HepG2 (cell line): ENCODE data around the gene TUBGCP5. TPM values are rescaled to one million over a fixed set of nuclear protein-coding genes. Genes with fewer than 3 reads are reported as not detected.

Experiments used
- ARID5B ChIP-seq: IDR thresholded peaks from 2 replicates; pipeline ENCODE4 v1.4.0; 2020; ENCODE audit warnings: mild to moderate bottlenecking, missing genetic modification reagents
- ERF ChIP-seq: IDR thresholded peaks from 2 replicates; pipeline ENCODE4 v1.6.1; 2018; ENCODE audit warnings: missing biosample characterization, missing genetic modification reagents
- ETV6 ChIP-seq: sonication (generic); formaldehyde crosslinking; conservative IDR thresholded peaks from 2 replicates; pipeline ENCODE4 v1.4.0; 2020; ENCODE audit warnings: missing genetic modification reagents
- FOXA3 ChIP-seq: IDR thresholded peaks from 2 replicates; pipeline ENCODE4 v1.6.1; 2016; ENCODE audit warnings: missing genetic modification reagents, missing compliant biosample characterization
- GPBP1L1 ChIP-seq: sonication (generic); formaldehyde crosslinking; IDR thresholded peaks from 2 replicates; pipeline ENCODE4 v1.5.0; 2020; ENCODE audit warnings: mild to moderate bottlenecking, missing genetic modification reagents
- SAP130 ChIP-seq: IDR thresholded peaks from 2 replicates; pipeline ENCODE4 v1.6.1; 2016; ENCODE audit warnings: low read depth
- SCMH1 ChIP-seq: sonication (generic); formaldehyde crosslinking; IDR thresholded peaks from 2 replicates; pipeline ENCODE4 v1.9.0; 2021; ENCODE audit warnings: missing genetic modification reagents, mild to moderate bottlenecking, borderline replicate concordance
- SMARCC2 ChIP-seq: fragments of 450-650 bp; IDR thresholded peaks from 2 replicates; pipeline ENCODE4 v1.6.1; 2017; ENCODE audit warnings: antibody characterized with exemption, mild to moderate bottlenecking
- SNAPC2 ChIP-seq: sonication (generic); formaldehyde crosslinking; IDR thresholded peaks from 2 replicates; pipeline ENCODE4 v1.8.1; 2022; ENCODE audit warnings: mild to moderate bottlenecking, missing genetic modification reagents
- THAP8 ChIP-seq: sonication (generic); formaldehyde crosslinking; IDR thresholded peaks from 2 replicates; pipeline ENCODE4 v1.5.1; 2020; ENCODE audit warnings: missing genetic modification reagents, mild to moderate bottlenecking, borderline replicate concordance
- UBTF ChIP-seq: sonication (generic); formaldehyde crosslinking; IDR thresholded peaks from 2 replicates; pipeline ENCODE4 v1.4.0; 2020; ENCODE audit warnings: mild to moderate bottlenecking, missing genetic modification reagents
- YEATS2 ChIP-seq: sonication (generic); formaldehyde crosslinking; IDR thresholded peaks from 2 replicates; pipeline ENCODE4 v1.4.0; 2020; ENCODE audit warnings: missing genetic modification reagents, borderline replicate concordance
- ZIK1 ChIP-seq: sonication (generic); formaldehyde crosslinking; IDR thresholded peaks from 2 replicates; pipeline ENCODE4 v1.5.0; 2020; ENCODE audit warnings: mild to moderate bottlenecking, low read depth, missing genetic modification reagents, borderline replicate concordance
- ZNF337 ChIP-seq: sonication (generic); formaldehyde crosslinking; IDR thresholded peaks from 2 replicates; pipeline ENCODE4 v1.5.1; 2020; ENCODE audit warnings: missing genetic modification reagents, low read depth, mild to moderate bottlenecking, borderline replicate concordance
- ZNF343 ChIP-seq: sonication (generic); formaldehyde crosslinking; IDR thresholded peaks from 2 replicates; pipeline ENCODE4 v1.4.0; 2020; ENCODE audit warnings: mild to moderate bottlenecking, missing genetic modification reagents
- ZNF513 ChIP-seq: sonication (generic); formaldehyde crosslinking; conservative IDR thresholded peaks from 2 replicates; pipeline ENCODE4 v1.5.0; 2020; ENCODE audit warnings: missing genetic modification reagents
- ZNF672 ChIP-seq: sonication (generic); formaldehyde crosslinking; IDR thresholded peaks from 2 replicates; pipeline ENCODE4 v1.8.1; 2022; ENCODE audit warnings: missing genetic modification reagents
- ZNF724P ChIP-seq: sonication (generic); formaldehyde crosslinking; IDR thresholded peaks from 2 replicates; pipeline ENCODE4 v1.8.0; 2022; ENCODE audit warnings: missing genetic modification reagents, borderline replicate concordance
- ZNF777 ChIP-seq: sonication (generic); formaldehyde crosslinking; IDR thresholded peaks from 2 replicates; pipeline ENCODE4 v1.4.0; 2020; ENCODE audit warnings: missing genetic modification reagents
- ZSCAN31 ChIP-seq: sonication (generic); formaldehyde crosslinking; IDR thresholded peaks from 2 replicates; pipeline ENCODE4 v1.5.0; 2020; ENCODE audit warnings: low read depth, mild to moderate bottlenecking, missing genetic modification reagents
- polyA plus RNA-seq, 8 experiments: library from polyadenylated mRNA; depleted of rRNA in 3 of 8; stranded (reverse) in 7 of 8; unstranded in 1 of 8; fragments of >200 nt; fragmentation: Illumina TruSeq in 4 of 8; extraction: Trizol in 4 of 8; gene quantifications; 2 replicates each; pipeline versions ENCODE4 v1.2.1 to v1.2.3, GENCODE V29; 2011 to 2016; ENCODE audit warnings: low read depth in 4 of 8, missing spikeins in 1 of 8, mixed read lengths in 1 of 8; ENCODE audit not compliant: insufficient read depth in 1 of 8
- total RNA-seq, 5 experiments: library from RNA; depleted of rRNA; stranded (reverse); fragments of >200 nt; fragmentation: Illumina TruSeq; extraction: Trizol; gene quantifications; 2 replicates each; pipeline ENCODE4 v1.2.3, GENCODE V29; 2016; ENCODE audit warnings: low read depth in 1 of 5

Gene TUBGCP5
- total and polyA plus RNA-seq, 2 of the 13 experiments (the other 11 are each of a cell fraction or from before 2014, with no cell fraction given) = 7.2 to 25.0 TPM

GRCh38 chr15:23039143-23039916, at the start of gene TUBGCP5 (continued):
- TF ChIP-seq ZNF513 (CRISPR knock-in tag) (no peak), SCMH1 (CRISPR knock-in tag) (no peak), FOXA3 (CRISPR knock-in tag) (peak; percentile 24; the same call in 1 of the 2 replicates), ZNF777 (CRISPR knock-in tag) (peak; percentile 89), THAP8 (CRISPR knock-in tag) (no peak), SAP130 (CRISPR knock-in tag) (peak; percentile 71; the same call in 1 of the 2 replicates), ETV6 (CRISPR knock-in tag) (peak; percentile 58; the same call in 1 of the 2 replicates), ZIK1 (CRISPR knock-in tag) (no peak), SNAPC2 (CRISPR knock-in tag) (no peak), ZNF337 (no peak), ZNF724P (CRISPR knock-in tag) (peak; percentile 91), GPBP1L1 (CRISPR knock-in tag) (no peak), ERF (CRISPR knock-in tag) (peak; percentile 91), UBTF (CRISPR knock-in tag) (peak; percentile 89; the same call in 1 of the 2 replicates), ARID5B (CRISPR knock-in tag) (peak; percentile 52), ZNF343 (CRISPR knock-in tag) (no peak), YEATS2 (peak; percentile 99), SMARCC2 (no peak), ZSCAN31 (CRISPR knock-in tag) (peak; percentile 70), ZNF672 (CRISPR knock-in tag) (peak; percentile 74; the same call in 1 of the 2 replicates)
